ENCODE results near the gene PAPSS2.
"Not testable (repeated sequence)": the region's sequence is repeated elsewhere in the genome, so short reads cannot be mapped to it uniquely, and the experiment has no call there.

PAPSS2 gene

DNA sequence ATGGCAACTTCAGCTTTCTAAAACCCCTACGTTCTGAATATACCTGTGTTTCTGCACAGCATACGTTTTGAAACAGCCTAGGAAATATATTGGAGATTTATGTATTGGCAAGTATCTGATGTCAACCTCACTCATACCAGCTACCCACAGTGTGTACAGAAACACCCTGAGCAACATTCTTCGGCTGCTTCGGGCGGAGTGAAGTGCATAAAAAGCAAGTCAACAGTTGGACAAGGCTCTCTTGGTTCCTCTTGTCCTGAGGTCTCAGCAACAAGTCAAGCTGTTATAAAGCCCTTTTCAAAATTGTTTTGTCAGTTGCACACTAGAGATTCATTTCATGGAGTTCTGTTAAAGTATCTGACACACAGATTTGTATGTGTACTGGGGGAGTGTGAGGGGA lies 40.0 kb upstream of the PAPSS2 start:
- H3K4me3 ChIP-seq (replicated peaks; ENCODE audit: low read depth, low read length), result no peak overlapping the region
- TF ChIP-seq, protein P1, sequence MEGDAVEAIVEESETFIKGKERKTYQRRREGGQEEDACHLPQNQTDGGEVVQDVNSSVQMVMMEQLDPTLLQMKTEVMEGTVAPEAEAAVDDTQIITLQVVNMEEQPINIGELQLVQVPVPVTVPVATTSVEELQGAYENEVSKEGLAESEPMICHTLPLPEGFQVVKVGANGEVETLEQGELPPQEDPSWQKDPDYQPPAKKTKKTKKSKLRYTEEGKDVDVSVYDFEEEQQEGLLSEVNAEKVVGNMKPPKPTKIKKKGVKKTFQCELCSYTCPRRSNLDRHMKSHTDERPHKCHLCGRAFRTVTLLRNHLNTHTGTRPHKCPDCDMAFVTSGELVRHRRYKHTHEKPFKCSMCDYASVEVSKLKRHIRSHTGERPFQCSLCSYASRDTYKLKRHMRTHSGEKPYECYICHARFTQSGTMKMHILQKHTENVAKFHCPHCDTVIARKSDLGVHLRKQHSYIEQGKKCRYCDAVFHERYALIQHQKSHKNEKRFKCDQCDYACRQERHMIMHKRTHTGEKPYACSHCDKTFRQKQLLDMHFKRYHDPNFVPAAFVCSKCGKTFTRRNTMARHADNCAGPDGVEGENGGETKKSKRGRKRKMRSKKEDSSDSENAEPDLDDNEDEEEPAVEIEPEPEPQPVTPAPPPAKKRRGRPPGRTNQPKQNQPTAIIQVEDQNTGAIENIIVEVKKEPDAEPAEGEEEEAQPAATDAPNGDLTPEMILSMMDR (IDR thresholded peaks at IDR 0.05; ENCODE audit: low read depth, low read length, missing control alignments), result no peak
- DNase-seq (ENCODE audit: extremely low read depth, low read depth), result no peak

DNA sequence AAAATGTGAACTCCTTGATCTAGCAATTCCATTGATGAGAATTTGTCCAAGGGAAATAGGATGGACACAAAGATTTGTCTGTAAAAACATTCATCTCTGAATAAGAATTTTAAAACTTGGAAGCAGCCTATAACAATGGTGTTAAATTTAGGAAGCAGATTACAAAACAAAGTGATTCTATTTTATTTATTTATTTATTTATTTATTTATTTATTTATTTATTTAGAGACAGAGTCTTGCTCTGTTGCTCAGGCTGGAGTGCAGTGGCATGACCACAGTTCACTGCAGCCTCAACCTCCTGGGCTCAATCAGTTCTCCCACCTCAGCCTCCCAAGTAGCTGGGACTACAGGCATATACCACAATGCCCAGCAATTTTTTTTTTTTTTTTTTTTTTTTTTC lies 38.2 kb upstream of the PAPSS2 start:
- H3K4me3 ChIP-seq (replicated peaks; ENCODE audit: low read depth, low read length); DNase-seq (ENCODE audit: extremely low read depth, low read depth): not testable (repeated sequence)

DNA sequence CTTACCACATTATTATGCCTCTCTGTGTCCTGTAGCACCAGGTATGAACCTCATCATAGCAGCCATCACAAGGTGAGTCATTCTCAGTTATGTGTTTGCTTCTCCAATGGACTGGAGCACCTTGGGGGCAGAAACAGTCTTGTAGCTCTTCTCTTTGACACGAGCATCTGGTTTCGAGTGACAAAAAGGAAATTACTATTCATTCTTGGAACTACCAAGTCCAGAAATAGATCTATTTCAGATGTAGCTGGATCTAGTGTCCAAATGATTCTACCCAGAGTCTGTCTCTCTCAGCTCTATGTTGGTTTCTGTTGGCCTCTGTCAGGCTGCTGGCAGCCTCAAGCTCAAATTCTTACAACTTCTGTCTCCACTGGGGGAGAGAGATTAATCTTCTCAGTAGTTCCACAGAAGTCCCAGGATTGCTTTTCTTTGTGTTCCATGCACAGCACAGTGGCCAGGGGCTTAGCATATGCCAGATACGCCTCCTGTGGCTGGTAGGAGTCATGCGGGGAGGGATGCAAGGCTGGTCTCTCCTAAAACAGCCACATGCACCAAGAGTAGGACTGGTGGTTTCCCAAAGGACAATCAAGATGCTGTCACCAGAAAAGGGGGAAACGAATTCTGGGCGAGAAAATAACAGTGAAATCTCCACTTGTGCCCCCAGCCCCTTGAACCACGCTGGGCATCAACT lies 37.2 kb upstream of the PAPSS2 start:
- no peak for DNase-seq (ENCODE audit: extremely low read depth, low read depth)
- H3K4me3 ChIP-seq (replicated peaks; ENCODE audit: low read depth, low read length), result no peak overlapping the region
- TF ChIP-seq, protein P1 (IDR thresholded peaks at IDR 0.05; ENCODE audit: low read depth, low read length, missing control alignments), result no peak

DNA sequence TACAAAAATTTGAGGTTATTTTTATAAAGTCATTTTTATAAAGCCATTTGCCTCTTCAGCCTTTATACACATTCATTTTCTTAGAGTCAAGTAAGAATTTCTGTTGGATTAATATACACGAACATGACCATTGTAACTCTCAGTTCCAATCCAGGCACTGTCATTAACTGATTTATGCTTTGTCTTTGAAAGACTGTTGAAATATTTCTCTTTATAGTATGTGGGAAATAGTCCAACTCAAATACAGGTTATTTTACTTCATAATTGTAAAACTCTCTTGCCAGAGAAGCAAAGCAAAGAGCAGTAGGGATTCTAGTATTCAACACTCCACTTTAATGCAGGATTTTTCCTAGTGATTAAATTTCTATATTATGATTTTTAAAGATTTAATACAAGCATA lies 36.5 kb upstream of the PAPSS2 start:
- H3K4me3 ChIP-seq (replicated peaks; ENCODE audit: low read depth, low read length), result no peak overlapping the region
- TF ChIP-seq, protein P1 (IDR thresholded peaks at IDR 0.05; ENCODE audit: low read depth, low read length, missing control alignments), result no peak
- no peak for DNase-seq (ENCODE audit: extremely low read depth, low read depth)

DNA sequence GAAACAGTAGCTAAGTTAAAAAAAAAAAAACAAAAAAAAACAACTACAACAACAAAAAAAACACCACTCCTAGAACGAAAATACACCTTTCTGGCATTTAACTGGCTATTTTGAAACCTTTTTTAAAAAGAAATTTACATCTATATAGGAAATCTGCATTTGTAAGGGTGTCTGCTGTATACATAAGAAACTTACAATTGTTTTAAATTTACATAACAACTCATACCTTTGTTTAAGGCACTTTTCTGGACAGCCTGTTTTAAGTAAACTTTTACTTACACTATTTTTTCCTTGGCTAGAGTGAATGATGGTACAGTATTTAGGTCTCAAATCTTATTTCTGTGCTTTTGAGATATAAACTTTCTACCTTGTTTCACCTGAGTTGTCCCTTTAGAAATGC lies 34.0 kb upstream of the PAPSS2 start:
- H3K4me3 ChIP-seq (replicated peaks; ENCODE audit: low read depth, low read length), result no peak overlapping the region
- TF ChIP-seq, protein P1 (IDR thresholded peaks at IDR 0.05; ENCODE audit: low read depth, low read length, missing control alignments), result no peak
- no peak for DNase-seq (ENCODE audit: extremely low read depth, low read depth)

DNA sequence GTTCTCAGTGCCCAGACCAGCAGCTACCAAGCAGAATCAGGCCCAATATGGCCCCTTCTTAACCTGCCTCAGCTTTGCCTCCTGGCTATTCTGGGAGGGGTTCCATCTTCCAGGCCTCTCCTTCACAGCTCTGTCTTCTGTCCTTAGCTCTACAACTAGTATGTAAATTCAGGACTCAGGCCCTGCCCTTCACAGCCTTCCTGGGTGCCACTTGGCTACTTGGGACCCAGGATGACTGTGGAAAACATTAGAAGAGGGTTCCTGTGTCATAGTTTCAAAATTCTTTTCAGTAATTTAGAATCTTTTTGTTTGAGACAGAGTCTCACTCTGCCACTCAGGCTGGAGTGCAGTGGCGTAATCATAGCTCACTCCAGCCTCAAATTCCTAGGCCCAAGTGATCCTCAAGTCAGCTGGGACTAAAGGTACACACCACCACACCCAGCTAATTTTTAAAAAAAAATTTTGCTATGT lies 33.2 kb upstream of the PAPSS2 start:
- no peak overlapping the region for H3K4me3 ChIP-seq (replicated peaks; ENCODE audit: low read depth, low read length)
- TF ChIP-seq, protein P1 (IDR thresholded peaks at IDR 0.05; ENCODE audit: low read depth, low read length, missing control alignments), result no peak
- no peak for DNase-seq (ENCODE audit: extremely low read depth, low read depth)

DNA sequence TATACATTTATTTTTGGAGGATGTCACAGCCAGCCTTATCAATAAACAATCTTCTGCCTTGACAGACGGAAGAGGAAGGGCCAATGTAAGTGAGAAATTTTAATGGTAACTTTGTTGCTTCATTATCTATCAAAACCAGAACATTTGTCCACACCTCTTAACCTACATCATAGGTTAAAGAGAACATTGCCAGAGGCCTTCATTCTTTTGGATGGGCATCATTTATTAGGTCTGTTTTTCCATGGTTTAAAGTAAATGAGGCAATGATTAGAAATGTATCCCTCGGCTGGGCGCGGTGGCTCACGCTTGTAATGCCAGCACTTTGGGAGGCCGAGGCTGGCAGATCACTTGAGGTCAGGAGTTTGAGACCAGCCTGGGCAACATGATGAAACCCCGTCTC lies 29.5 kb upstream of the PAPSS2 start:
- no peak for DNase-seq (ENCODE audit: extremely low read depth, low read depth)
- TF ChIP-seq, protein P1 (IDR thresholded peaks at IDR 0.05; ENCODE audit: low read depth, low read length, missing control alignments), result no peak
- H3K4me3 ChIP-seq (replicated peaks; ENCODE audit: low read depth, low read length), result no peak overlapping the region

Data from HFF-Myc (cell line).